Measurements from ENCODE around the gene FBRS.

FBRS gene

GRCh38 chr16:30644334-30644830 is 13.8 kb upstream of the FBRS start:
- DNase-seq (ENCODE audit: low spot score), result no peak

GRCh38 chr16:30645727-30646126 is 12.5 kb upstream of the FBRS start:
- no peak for DNase-seq (ENCODE audit: low spot score)

GRCh38 chr16:30647274-30647571 is 11.0 kb upstream of the FBRS start:
- DNase-seq (ENCODE audit: low spot score), result no peak

GRCh38 chr16:30649725-30650368 is 8.4 kb upstream of the FBRS start:
- no peak for DNase-seq (ENCODE audit: low spot score)

GRCh38 chr16:30650369-30651123 is 7.7 kb upstream of the FBRS start, which contains the start of gene PRR14:
Gene PRR14 (plus strand): TSS chr16:30650960. CDS start chr16:30651646, 686 bp downstream.
- DNase-seq (ENCODE audit: low spot score), result peak; percentile 93

GRCh38 chr16:30651124-30652004 is 6.9 kb upstream of the FBRS start:
- DNase-seq (ENCODE audit: low spot score), result peak; percentile 89

GRCh38 chr16:30652005-30652296 is 6.3 kb upstream of the FBRS start:
- no peak for DNase-seq (ENCODE audit: low spot score)

- no peak for DNase-seq (ENCODE audit: low spot score)
Measured at GRCh38 chr16:30652718-30653117, 5.5 kb upstream of the FBRS start.

- DNase-seq (ENCODE audit: low spot score), result no peak
Measured at GRCh38 chr16:30654856-30655255, 3.4 kb upstream of the FBRS start.

GRCh38 chr16:30655815-30656347 is 2.4 kb upstream of the FBRS start:
- DNase-seq (ENCODE audit: low spot score), result no peak

GRCh38 chr16:30656388-30656787 is 1.8 kb upstream of the FBRS start:
- no peak for DNase-seq (ENCODE audit: low spot score)

- DNase-seq (ENCODE audit: low spot score), result no peak
Measured at GRCh38 chr16:30656974-30657865, 1.0 kb upstream of the FBRS start.

GRCh38 chr16:30658731-30659506 is 688 bp downstream of the FBRS start:
- peak; percentile 90 for DNase-seq (ENCODE audit: low spot score)

GRCh38 chr16:30659507-30660423 is 1.5 kb downstream of the FBRS start:
- DNase-seq (ENCODE audit: low spot score), result peak; percentile 24

- no peak for DNase-seq (ENCODE audit: low spot score)
Measured at GRCh38 chr16:30660424-30661261, 2.4 kb downstream of the FBRS start.

- no peak for DNase-seq (ENCODE audit: low spot score)
Measured at GRCh38 chr16:30662449-30662848, 4.2 kb downstream of the FBRS start.

GRCh38 chr16:30663038-30663437 is 4.8 kb downstream of the FBRS start:
- no peak for DNase-seq (ENCODE audit: low spot score)

- no peak for DNase-seq (ENCODE audit: low spot score)
Measured at GRCh38 chr16:30663820-30664219, 5.6 kb downstream of the FBRS start.
